Activated CD8-positive, alpha-beta memory T cell treated with anti-CD3 and anti-CD28 coated beads, Interleukin-2, amount 50 U/mL, for 4 hours (primary cell): Measurements from ENCODE around the gene KICS2.
"Not testable (repeated sequence)": the region's sequence is repeated elsewhere in the genome, so short reads cannot be mapped to it uniquely, and the experiment has no call there.

Experiments
- DNase-seq: peaks from one replicate; pipeline ENCODE4 v3.0.0-alpha.2; 2020

KICS2 gene

GRCh38 chr12:64212119-64212746, 9.9 kb downstream of the KICS2 start:
- no peak for DNase-seq

DNA sequence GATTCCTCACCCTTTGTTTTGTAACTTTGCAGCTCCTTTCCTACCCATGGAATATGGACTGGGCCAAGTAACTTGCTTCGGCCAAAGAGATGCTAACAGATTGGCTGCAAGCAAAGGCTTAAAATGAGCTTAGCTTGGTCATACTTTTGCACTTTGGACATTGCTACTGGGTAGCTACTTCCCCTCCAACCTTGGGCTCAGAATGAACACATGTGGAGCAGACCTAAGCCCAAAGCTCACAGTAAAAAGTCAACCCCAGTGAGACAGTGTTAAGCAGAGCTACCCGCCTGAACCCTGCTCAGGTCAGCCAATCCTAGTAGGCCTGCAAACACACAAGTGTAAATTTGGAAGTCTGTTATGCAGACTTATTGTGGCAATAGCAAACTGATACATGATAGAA, 14.6 kb downstream of the KICS2 start:
- DNase-seq = no peak

GRCh38 chr12:64205542-64205941, 16.6 kb downstream of the KICS2 start:
- DNase-seq = no peak

DNA sequence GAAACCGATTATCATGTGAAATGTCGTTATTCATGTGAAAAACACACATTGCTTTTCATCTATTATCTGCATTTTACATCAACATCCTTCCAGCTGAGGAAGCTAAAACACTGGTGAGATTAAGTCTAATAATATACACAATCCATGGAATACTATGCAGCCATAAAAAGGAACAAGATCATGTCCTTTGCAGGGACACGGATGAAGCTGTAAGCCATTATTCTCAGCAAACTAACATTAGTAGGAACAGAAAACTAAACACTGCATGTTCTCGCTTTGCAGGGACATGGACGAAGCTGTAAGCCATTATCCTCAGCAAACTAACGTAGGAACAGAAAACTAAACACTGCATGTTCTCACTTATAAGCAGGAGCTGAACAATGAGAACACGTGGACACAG, 18.3 kb downstream of the KICS2 start:
- DNase-seq = no peak

DNA sequence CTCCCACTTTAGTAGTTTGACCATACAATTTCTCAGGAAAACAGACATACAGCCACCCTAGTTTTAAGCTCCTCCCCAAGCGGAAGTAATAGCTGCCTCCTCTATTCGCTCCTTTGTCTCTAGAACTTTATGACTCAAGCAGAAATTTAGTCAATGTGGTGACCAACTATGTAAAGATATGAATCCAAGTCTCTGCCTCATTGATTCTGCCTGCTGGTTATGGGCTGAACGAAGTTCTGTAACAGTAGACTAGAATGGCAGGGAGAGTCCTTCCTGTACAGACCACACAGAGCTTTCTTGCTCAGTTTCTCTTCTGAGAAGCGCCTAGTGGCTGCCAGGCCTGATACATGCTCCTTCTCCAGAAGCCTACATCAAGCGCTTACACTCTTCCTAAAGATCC, 19.1 kb downstream of the KICS2 start:
- DNase-seq = no peak

- DNase-seq = not testable (repeated sequence)
Measured at GRCh38 chr12:64195841-64196240, 26.3 kb downstream of the KICS2 start.

- no peak for DNase-seq
Measured at GRCh38 chr12:64194333-64195149, 27.6 kb downstream of the KICS2 start.

GRCh38 chr12:64193931-64194330, 28.2 kb downstream of the KICS2 start:
- no peak for DNase-seq

GRCh38 chr12:64192644-64193444, 29.3 kb downstream of the KICS2 start:
- no peak for DNase-seq

DNA sequence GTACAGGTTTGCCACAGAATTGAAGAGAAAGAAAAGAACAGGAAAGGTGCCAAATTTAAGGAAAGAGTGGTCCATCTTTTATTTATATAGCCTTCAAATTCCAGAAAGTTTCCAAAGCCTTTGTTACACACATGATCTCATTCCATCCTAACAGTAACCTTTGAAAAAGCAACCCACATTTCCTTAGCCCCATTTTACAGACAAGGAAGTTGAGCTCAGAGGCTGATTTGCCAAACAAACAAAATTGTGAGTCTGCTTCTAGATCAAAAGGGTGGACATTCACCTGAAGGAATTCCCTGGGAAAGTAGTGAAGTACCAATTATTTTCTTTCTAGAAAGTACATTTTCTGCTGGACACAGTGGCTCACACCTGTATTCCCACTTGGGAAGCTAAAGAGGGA, 32.0 kb downstream of the KICS2 start:
- DNase-seq = no peak

- DNase-seq = no peak
Measured at GRCh38 chr12:64189530-64189929, 32.6 kb downstream of the KICS2 start.

DNA sequence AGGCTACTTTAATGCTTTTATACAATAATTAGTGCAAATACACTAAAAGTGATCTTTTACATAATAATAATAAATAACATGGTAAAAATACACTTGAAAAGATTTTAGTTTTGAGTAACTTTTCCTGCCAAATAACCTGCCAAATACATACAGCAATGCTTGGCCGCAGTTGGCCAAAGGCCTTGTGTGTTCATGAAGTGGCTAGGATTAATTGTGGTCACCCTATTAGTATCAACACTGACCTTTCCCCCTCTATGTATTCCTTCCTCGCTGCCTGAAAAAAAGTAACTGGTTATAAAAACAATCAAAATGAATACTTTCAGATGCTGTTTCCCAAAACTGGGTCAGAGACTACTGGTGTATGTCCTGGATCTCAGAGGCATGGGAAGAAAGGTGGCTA, 34.3 kb downstream of the KICS2 start:
- no peak for DNase-seq

DNA sequence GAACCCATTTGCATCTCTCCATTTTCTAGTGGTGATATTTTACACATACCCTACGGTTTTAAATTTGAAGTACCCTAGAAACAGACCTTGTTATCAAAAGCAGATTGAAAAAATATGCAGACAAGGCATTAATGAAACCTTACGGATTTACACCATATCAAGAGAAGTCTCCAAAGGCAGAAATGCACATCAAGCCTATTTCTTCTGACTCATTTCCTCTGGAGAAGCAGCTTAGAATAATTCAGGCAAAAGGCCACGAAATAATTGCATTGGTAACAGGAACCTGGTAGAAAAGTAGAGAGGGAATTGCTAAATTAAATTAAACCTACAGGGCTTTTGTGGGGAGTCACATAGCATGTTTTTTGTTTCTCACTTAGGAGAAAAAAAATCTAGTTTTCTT, 34.7 kb downstream of the KICS2 start:
- DNase-seq = no peak

DNA sequence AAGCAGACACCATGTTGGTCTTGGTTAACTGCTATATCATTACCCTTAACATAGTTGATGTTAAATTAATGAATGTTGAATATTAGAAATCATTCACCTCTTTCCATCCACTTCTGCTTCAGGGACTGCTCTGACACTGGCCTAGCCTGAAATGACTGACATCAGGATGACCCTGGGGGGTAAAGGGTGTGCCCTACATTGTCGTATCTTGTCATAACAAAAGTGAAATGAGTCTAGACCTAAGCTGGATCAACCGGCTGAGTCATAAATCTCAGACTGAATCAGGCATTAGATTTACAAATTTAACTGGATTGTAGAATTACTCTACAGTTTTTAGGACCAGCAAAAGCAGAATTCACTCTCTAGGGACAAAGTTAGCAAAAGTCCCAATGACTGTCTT, 35.3 kb downstream of the KICS2 start:
- no peak for DNase-seq

DNA sequence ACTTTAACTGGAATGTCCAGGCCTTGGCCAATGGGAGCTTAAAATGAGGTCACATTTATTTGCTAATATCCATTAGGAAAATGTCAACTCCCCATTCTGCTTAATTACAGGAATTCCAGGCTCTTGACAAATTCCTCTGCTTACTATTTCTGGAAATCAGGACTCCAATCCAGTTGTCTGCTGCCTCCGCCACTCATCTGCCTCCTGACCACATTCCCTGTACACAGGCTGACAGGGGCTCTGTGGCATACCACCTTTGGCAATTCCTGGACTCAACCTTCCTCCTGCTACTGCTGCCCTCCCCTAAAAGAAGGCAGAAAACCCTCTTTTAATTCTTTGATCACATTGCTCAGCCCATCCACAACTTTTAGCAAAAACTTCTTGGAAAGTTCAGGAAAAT, 37.9 kb downstream of the KICS2 start:
- no peak for DNase-seq

GRCh38 chr12:64181430-64182291, 40.4 kb downstream of the KICS2 start:
- no peak for DNase-seq

DNA sequence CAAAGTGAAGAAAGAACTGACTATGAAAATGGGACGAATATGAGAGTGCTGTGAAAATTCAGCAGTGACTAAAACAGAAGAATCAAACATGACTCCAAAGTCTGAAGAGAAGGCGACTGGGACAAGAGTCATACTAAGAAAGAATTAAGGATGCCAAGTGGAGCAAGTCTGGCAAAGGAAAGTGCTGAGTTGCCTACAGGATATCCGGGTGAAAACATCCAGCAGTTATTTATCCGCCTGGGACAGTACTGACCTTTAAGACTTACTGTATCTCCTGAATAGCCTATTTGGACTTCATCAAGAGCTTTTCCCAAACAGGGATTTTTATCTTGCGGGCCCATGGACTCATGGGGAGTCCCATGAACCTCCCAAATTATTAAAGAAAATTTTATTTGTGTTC, 41.1 kb downstream of the KICS2 start:
- no peak for DNase-seq

DNA sequence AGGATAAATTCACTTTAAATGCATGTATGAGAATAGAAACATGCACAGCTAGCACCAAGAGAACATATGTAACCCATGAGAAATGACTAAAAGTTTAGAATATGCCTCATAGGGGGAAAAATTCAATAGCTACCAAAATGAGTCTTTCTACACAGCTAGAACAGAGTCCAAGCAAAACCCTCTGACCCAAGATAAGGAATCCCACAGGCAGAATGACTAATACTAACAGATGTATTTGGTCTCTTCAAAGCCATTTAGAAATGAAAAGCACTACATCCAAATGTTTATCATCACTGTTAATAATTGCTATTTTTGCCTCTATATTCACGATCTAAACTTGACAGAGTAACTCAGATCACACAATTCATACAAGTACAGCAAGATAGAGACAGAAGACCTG, 44.0 kb downstream of the KICS2 start:
- DNase-seq = no peak

DNA sequence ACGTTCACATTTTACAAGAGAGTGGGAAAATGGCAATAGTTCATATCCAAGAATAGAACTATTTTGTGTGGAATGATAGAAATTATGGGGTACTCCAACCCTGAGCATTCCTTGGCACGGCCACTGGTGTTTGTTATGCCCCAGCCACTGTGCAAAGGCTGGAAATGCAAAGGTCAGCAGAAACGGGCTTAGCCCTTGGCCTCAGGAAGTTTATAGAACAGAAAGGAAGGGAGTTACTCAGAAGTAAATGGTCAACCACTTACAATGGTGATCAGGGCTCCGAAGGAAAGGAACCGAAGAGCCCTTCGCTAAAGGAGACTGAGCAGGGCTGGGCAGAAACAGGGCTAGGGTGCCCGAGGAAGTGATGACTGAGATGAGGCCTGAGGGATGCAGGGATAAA, 45.1 kb downstream of the KICS2 start:
- no peak for DNase-seq

DNA sequence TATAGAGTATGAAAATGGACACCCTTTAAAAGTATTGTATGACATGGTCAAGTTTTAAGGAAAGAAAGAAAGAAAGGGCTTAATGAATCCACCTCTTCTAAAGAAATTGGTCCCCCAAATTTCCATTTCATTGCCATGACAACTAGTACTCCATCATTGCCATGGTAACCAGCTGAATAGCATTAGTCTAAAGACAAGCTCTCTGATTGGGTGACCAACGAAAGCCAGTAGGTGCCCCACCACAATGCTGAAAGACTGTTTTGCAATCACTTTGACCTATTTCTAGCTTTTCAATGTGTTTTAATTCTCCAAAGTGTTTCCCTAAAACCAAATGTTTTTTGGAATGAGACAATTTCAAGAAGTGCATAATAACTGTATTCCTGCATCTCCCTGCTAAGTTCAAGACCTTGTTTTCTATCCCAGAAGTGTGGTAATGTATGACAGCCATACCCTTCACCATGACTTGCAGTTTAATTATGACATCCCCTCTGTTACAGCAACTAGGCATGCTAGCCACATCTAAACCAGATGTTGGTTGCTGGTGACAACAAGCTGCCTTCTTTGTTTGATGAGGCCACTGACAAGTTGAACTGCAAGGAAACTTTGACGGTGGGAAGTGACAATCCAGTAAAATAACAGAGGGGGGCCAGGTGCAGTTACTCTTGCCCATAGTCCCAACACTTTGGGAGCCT, 46.7 kb downstream of the KICS2 start:
- DNase-seq = no peak

GRCh38 chr12:64173456-64173855, 48.6 kb downstream of the KICS2 start:
- no peak for DNase-seq
